Right forelimb (tissue), 1 donor: ENCODE data around the gene HAT1.

ENCODE experiments used
- DNase-seq: peaks from one replicate; pipeline ENCODE4 v3.0.0-alpha.2; 2018

Gene HAT1

GRCh38 chr2:171921970-171922229 is 361 bp upstream of the HAT1 start:
- no peak for DNase-seq

- DNase-seq = peak; percentile 51
Measured at GRCh38 chr2:171923206-171923605, 945 bp downstream of the HAT1 start.

- no peak for DNase-seq
Measured at GRCh38 chr2:171924170-171924942, 2.1 kb downstream of the HAT1 start.

GRCh38 chr2:171930385-171930784 is 8.1 kb downstream of the HAT1 start:
- DNase-seq = no peak

- no peak for DNase-seq
Measured at GRCh38 chr2:171939058-171939742, 16.9 kb downstream of the HAT1 start.

GRCh38 chr2:171939743-171940071 is 17.4 kb downstream of the HAT1 start:
- DNase-seq = no peak

GRCh38 chr2:171941316-171941699 is 19.0 kb downstream of the HAT1 start:
- DNase-seq = no peak

- DNase-seq = no peak
Measured at GRCh38 chr2:171943869-171944268, 21.6 kb downstream of the HAT1 start.

- DNase-seq = no peak
Measured at GRCh38 chr2:171952276-171952675, 30.0 kb downstream of the HAT1 start.

- no peak for DNase-seq
Measured at GRCh38 chr2:171952748-171953147, 30.5 kb downstream of the HAT1 start.

GRCh38 chr2:171956135-171956825 is 34.0 kb downstream of the HAT1 start:
- no peak for DNase-seq

GRCh38 chr2:171957061-171957460 is 34.8 kb downstream of the HAT1 start:
- no peak for DNase-seq

- DNase-seq = no peak
Measured at GRCh38 chr2:171958475-171958874, 36.2 kb downstream of the HAT1 start.

GRCh38 chr2:171959998-171960397 is 37.7 kb downstream of the HAT1 start:
- no peak for DNase-seq

GRCh38 chr2:171960570-171960969 is 38.3 kb downstream of the HAT1 start:
- DNase-seq = no peak

GRCh38 chr2:171963198-171963597 is 40.9 kb downstream of the HAT1 start:
- DNase-seq = no peak

GRCh38 chr2:171964308-171964707 is 42.0 kb downstream of the HAT1 start:
- DNase-seq = no peak

- no peak for DNase-seq
Measured at GRCh38 chr2:171965238-171965637, 43.0 kb downstream of the HAT1 start.

- no peak for DNase-seq
Measured at GRCh38 chr2:171965661-171966060, 43.4 kb downstream of the HAT1 start.

- DNase-seq = no peak
Measured at GRCh38 chr2:171966235-171966634, 44.0 kb downstream of the HAT1 start.

GRCh38 chr2:171966688-171967087 is 44.4 kb downstream of the HAT1 start:
- DNase-seq = no peak

- DNase-seq = no peak
Measured at GRCh38 chr2:171968509-171968908, 46.2 kb downstream of the HAT1 start.

- no peak for DNase-seq
Measured at GRCh38 chr2:171972329-171972982, 50.2 kb downstream of the HAT1 start.

GRCh38 chr2:171979103-171979502 is 56.8 kb downstream of the HAT1 start:
- no peak for DNase-seq
